GM12891 (cell line): Measurements from ENCODE around the gene TYRP1.

Experiments used
- PAX5 ChIP-seq: IDR thresholded peaks from 2 replicates; pipeline ENCODE4 v1.6.1; 2011; ENCODE audit warnings: low read length, moderate library complexity, mild to moderate bottlenecking; ENCODE audit not compliant: insufficient read depth, severe bottlenecking
- POLR2A ChIP-seq: IDR thresholded peaks from 2 replicates; pipeline ENCODE4 v1.6.1; 2011; ENCODE audit warnings: low read depth, low read length, control low read depth
- POLR2AphosphoS5 ChIP-seq: IDR thresholded peaks from 2 replicates; pipeline ENCODE4 v1.6.1; 2011; ENCODE audit warnings: low read depth, low read length, control low read depth
- POU2F2 ChIP-seq: IDR thresholded peaks from 2 replicates; pipeline ENCODE4 v1.6.1; 2011; ENCODE audit warnings: low read depth, mild to moderate bottlenecking, control low read depth, low read length, moderate library complexity
- SPI1 ChIP-seq: IDR thresholded peaks from 2 replicates; pipeline ENCODE4 v1.6.1; 2011; ENCODE audit warnings: low read depth, low read length, control low read depth
- TAF1 ChIP-seq: IDR thresholded peaks from 2 replicates; pipeline ENCODE4 v1.6.1; 2011; ENCODE audit warnings: low read depth, low read length, control low read depth

DNA sequence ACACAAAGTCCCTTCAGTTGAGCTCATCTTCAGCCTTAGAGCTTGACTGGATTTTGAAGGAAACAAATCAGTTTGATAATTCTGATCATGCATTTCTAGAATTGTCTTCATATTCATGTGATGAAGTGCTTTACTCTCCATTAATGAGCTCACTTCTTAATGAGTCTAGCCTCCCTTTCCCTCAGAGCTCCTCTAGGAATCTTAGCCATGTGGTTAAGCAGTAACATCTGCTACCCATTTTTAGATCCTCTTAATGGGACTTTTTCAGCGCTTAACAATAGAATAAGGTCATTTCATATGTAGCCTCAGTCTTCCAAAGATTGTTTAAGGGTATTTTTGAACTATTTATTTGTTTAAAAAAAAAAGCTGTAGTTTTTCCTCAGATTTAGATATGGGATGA, 44.7 kb downstream of the TYRP1 start:
- TF ChIP-seq POLR2A, result no peak
- no peak for TF ChIP-seq POLR2AphosphoS5
- no peak for TF ChIP-seq POU2F2
- no peak for TF ChIP-seq TAF1
- TF ChIP-seq PAX5, result no peak
- no peak for TF ChIP-seq SPI1
